Gastrocnemius medialis (tissue), 4 donors: ENCODE measurements around the gene TAOK1. TPM values are rescaled to one million over a fixed set of nuclear protein-coding genes. Genes with fewer than 3 reads are reported as not detected.
A peak's percentile ranks its signal among the peaks of the same experiment; 100 is the strongest.

ENCODE experiments used
- ATAC-seq, 2 donors: fragments of 150-250 bp; one replicate each; pipeline ENCODE4 v1.9.1; 2016
- DNase-seq, 2 donors: peaks; one replicate each; pipeline ENCODE4 v3.0.0-alpha.2; 2019
- H3K27ac ChIP-seq, 4 donors: fragments of 200-600 bp; sonication (generic); 1 replicate in 1 of 4; 2 replicates in 3 of 4; pipeline ENCODE4 v1.5.1; 2016 to 2018; ENCODE audit warnings: mild to moderate bottlenecking in 2 of 4, moderate library complexity in 1 of 4
- H3K27me3 ChIP-seq, 3 donors: fragments of 200-600 bp; sonication (generic) in 2 of 3; 1 replicate in 1 of 3; 2 replicates in 2 of 3; pipeline versions ENCODE4 v1.5.1 to v1.6.0; 2016 to 2019; ENCODE audit warnings: mild to moderate bottlenecking in 1 of 3, moderate library complexity in 1 of 3
- H3K36me3 ChIP-seq, 2 donors: fragments of 200-600 bp; sonication (generic) in 1 of 2; one replicate each; pipeline ENCODE4 v1.5.1; 2017 to 2018
- H3K4me1 ChIP-seq, 2 donors: fragments of 200-600 bp; sonication (generic) in 1 of 2; one replicate each; pipeline ENCODE4 v1.5.1; 2016 to 2017; ENCODE audit warnings: mild to moderate bottlenecking in 2 of 2
- H3K4me3 ChIP-seq, 4 donors: fragments of 200-600 bp; sonication (generic) in 3 of 4; 1 replicate in 1 of 4; 2 replicates in 3 of 4; pipeline ENCODE4 v1.5.1; 2016 to 2019; ENCODE audit warnings: mild to moderate bottlenecking in 2 of 4
- H3K9me3 ChIP-seq, 3 donors: fragments of 200-600 bp; sonication (generic) in 2 of 3; 1 replicate in 1 of 3; 2 replicates in 2 of 3; pipeline ENCODE4 v1.5.1; 2016 to 2019
- CTCF ChIP-seq, 5 experiments: fragments of 450-650 bp in 3 of 5; fragments of 200-600 bp in 2 of 5; sonication (generic) in 2 of 5; IDR thresholded peaks in 4 of 5; conservative IDR thresholded peaks in 1 of 5; 1 replicate in 4 of 5; 2 replicates in 1 of 5; pipeline ENCODE4 v1.5.1; 2016 to 2019; ENCODE audit warnings: antibody characterized with exemption in 5 of 5, mild to moderate bottlenecking in 3 of 5, moderate library complexity in 3 of 5
- POLR2A ChIP-seq, 2 donors: fragments of 450-650 bp; IDR thresholded peaks; one replicate each; pipeline ENCODE4 v1.6.1; 2017; ENCODE audit warnings: antibody characterized with exemption in 2 of 2, mild to moderate bottlenecking in 2 of 2, moderate library complexity in 2 of 2
- in situ Hi-C, 4 donors: fragments of 200-750 bp; cut with MboI; loops; one replicate each; pipeline versions ENCODE4 v1.15.0 to v1.8.0; 2017; ENCODE audit warnings: low sequenced_read_pairs in 4 of 4
- intact Hi-C: fragments of 100-400 bp; cut with DNase I; formaldehyde crosslinking; loops from one replicate; pipeline ENCODE4 v1.15.1; 2023; ENCODE audit warnings: low total_unique reads
- total RNA-seq, 4 donors: library from RNA; depleted of rRNA; stranded (reverse); fragments of >200 nt; gene quantifications; one replicate each; pipeline versions ENCODE4 v1.1.0 to v1.2.3, GENCODE V29; 2016

Gene TAOK1
- total RNA-seq, 4 donors from 2014 or later = 30.1 to 48.4 (median 35.7) TPM

- H3K27ac ChIP-seq = no peak overlapping the region
- H3K4me1 ChIP-seq = peaks cover 5 to 7% of the 10 kb centered on the region in 2 donors
- DNase-seq = peak in 1 of 2 donors; percentile 14
- TF ChIP-seq POLR2A (IDR thresholded peaks at IDR 0.05) = no peak
- no peak for TF ChIP-seq CTCF (IDR thresholded peaks at IDR 0.05 in 4 of 5, conservative IDR thresholded peaks at IDR 0.05 in 1 of 5)
- in situ Hi-C loops (loop anchor here in 3 of 4 donors (10.0 to 25.0 kb wide), 2 partner anchors 210 to 362 kb away; partner anchors contain the start of genes EFCAB5 (in 2 of the 3) and SSH2 (in 2 of the 3)), intact Hi-C loops (no loop called here)
- peaks cover 0 to 59% of the 10 kb centered on the region in 2 donors for H3K36me3 ChIP-seq
- H3K27me3 ChIP-seq = no peaks in the 10 kb centered on the region
- no peak overlapping the region for H3K4me3 ChIP-seq
- ATAC-seq = no peak
- H3K9me3 ChIP-seq = no peaks in the 10 kb centered on the region
These were observed 184.8 kb downstream of the TAOK1 start for GRCh38 chr17:29574732-29575510.

- Histone ChIP-seq H3K27ac (no peak overlapping the region), H3K36me3 (peaks cover 0 to 62% of the 10 kb centered on the region in 2 donors), H3K27me3 (no peaks in the 10 kb centered on the region), H3K4me3 (no peak overlapping the region), H3K9me3 (no peaks in the 10 kb centered on the region), H3K4me1 (peaks cover 5 to 7% of the 10 kb centered on the region in 2 donors)
- no peak for TF ChIP-seq CTCF (IDR thresholded peaks at IDR 0.05 in 4 of 5, conservative IDR thresholded peaks at IDR 0.05 in 1 of 5)
- no peak for TF ChIP-seq POLR2A (IDR thresholded peaks at IDR 0.05)
- in situ Hi-C loops (loop anchor here in 2 of 4 donors (10.0 to 25.0 kb wide), 2 partner anchors 209 to 362 kb away; partner anchors contain the start of genes EFCAB5 (in 1 of the 2) and SSH2 (in 1 of the 2)), intact Hi-C loops (no loop called here)
- DNase-seq (no peak), ATAC-seq (no peak)
These were observed 185.5 kb downstream of the TAOK1 start for GRCh38 chr17:29575511-29576213.

GRCh38 chr17:29576214-29577000 is 186.2 kb downstream of the TAOK1 start:
- intact Hi-C loops (no loop called here), in situ Hi-C loops (loop anchor here in 2 of 4 donors (10.0 to 25.0 kb wide), 2 partner anchors 208 to 361 kb away; partner anchors contain the start of genes EFCAB5 (in 1 of the 2) and SSH2 (in 1 of the 2))
- Histone ChIP-seq H3K4me3 (no peak overlapping the region), H3K27ac (no peak overlapping the region), H3K36me3 (peaks cover 0 to 67% of the 10 kb centered on the region in 2 donors), H3K4me1 (peaks cover 5 to 7% of the 10 kb centered on the region in 2 donors), H3K27me3 (no peaks in the 10 kb centered on the region), H3K9me3 (no peaks in the 10 kb centered on the region)
- TF ChIP-seq POLR2A (IDR thresholded peaks at IDR 0.05) (no peak), CTCF (IDR thresholded peaks at IDR 0.05 in 4 of 5, conservative IDR thresholded peaks at IDR 0.05 in 1 of 5) (no peak)
- ATAC-seq (no peak), DNase-seq (no peak)

- intact Hi-C loops (no loop called here), in situ Hi-C loops (loop anchor here in 2 of 4 donors (10.0 to 25.0 kb wide), 2 partner anchors 208 to 360 kb away; partner anchors contain the start of genes EFCAB5 (in 1 of the 2) and SSH2 (in 1 of the 2))
- no peaks in the 10 kb centered on the region for H3K9me3 ChIP-seq
- no peak overlapping the region for H3K27ac ChIP-seq
- DNase-seq = no peak
- H3K4me3 ChIP-seq = no peak overlapping the region
- TF ChIP-seq POLR2A (IDR thresholded peaks at IDR 0.05) (no peak), CTCF (IDR thresholded peaks at IDR 0.05 in 4 of 5, conservative IDR thresholded peaks at IDR 0.05 in 1 of 5) (no peak)
- peaks cover 5 to 6% of the 10 kb centered on the region in 2 donors for H3K4me1 ChIP-seq
- ATAC-seq = no peak
- H3K36me3 ChIP-seq = peaks cover 0 to 72% of the 10 kb centered on the region in 2 donors
- no peaks in the 10 kb centered on the region for H3K27me3 ChIP-seq
These were observed 186.8 kb downstream of the TAOK1 start for GRCh38 chr17:29577001-29577370.
